HepG2 (cell line): ENCODE data around the gene MAP3K2. TPM values are rescaled to one million over a fixed set of nuclear protein-coding genes. Genes with fewer than 3 reads are reported as not detected.

Source experiments
- ATAC-seq: fragments of 200-7000 bp; cut with Tn5 transposase; 3 replicates; pipeline ENCODE4 v1.9.1; 2020; ENCODE audit warnings: mild to moderate bottlenecking, moderate library complexity
- BruUV-seq: library from RNA; stranded (reverse); fragments of 400-500 nt; replicated peaks from 2 replicates; lab custom pipeline; 2021; lab: Mats Ljungman, UMichigan
- CTCF ChIA-PET: fragments of 300-600 bp; formaldehyde crosslinking; extraction: SDS; loops from one replicate; lab custom pipeline; 2021; ENCODE audit warnings: low total read pairs, inconsistent platforms, low intra/inter-chr PET ratio; lab: Yijun Ruan, JAX
- POLR2A ChIA-PET: fragments of 350-600 bp; sonication (Branson Sonifier 250); formaldehyde crosslinking; loops from one replicate; lab custom pipeline; 2020; ENCODE audit warnings: antibody characterized with exemption, inconsistent platforms; lab: Yijun Ruan, JAX
- DNase-seq: peaks from one replicate; pipeline ENCODE4 v3.0.0-alpha.2; 2015; ENCODE audit warnings: low spot score
- FAIRE-seq: peaks from 3 replicates; lab custom pipeline; 2011; peaks lifted over from hg19 to GRCh38; lab: Jason Lieb, UNC
- H2AFZ ChIP-seq: one replicate; pipeline ENCODE4 v1.6.1; 2011; ENCODE audit warnings: low read length, inconsistent platforms
- H3K27ac ChIP-seq: fragments of 300-600 bp; 3 replicates; pipeline ENCODE4 v1.8.0; 2011; ENCODE audit warnings: mixed run types, mild to moderate bottlenecking, mixed read lengths, low read length, inconsistent platforms; ENCODE audit not compliant: insufficient read depth; ENCODE audit errors: extremely low read length
- H3K27me3 ChIP-seq, 2 experiments: fragments of 200-600 bp in 1 of 2; 2 replicates in 1 of 2; 3 replicates in 1 of 2; pipeline versions ENCODE4 v1.6.0 to v1.8.0; 2011; ENCODE audit warnings: low read length in 2 of 2, mild to moderate bottlenecking in 2 of 2, moderate library complexity in 2 of 2, inconsistent platforms in 1 of 2; ENCODE audit not compliant: insufficient read depth in 2 of 2, control insufficient read depth in 1 of 2
- H3K36me3 ChIP-seq, 2 experiments: fragments of 200-600 bp in 1 of 2; replicated peaks in 1 of 2; 2 replicates in 1 of 2; 3 replicates in 1 of 2; pipeline versions ENCODE4 v1.5.1 to v1.8.0; 2011; ENCODE audit warnings: low read length in 2 of 2, inconsistent platforms in 1 of 2; ENCODE audit not compliant: insufficient read depth in 2 of 2, control insufficient read depth in 1 of 2
- H3K4me1 ChIP-seq: 2 replicates; pipeline ENCODE4 v1.5.1; 2012; ENCODE audit warnings: low read length, inconsistent platforms; ENCODE audit not compliant: insufficient read depth
- H3K4me2 ChIP-seq: 2 replicates; pipeline ENCODE4 v1.6.0; 2011; ENCODE audit warnings: low read depth, low read length, inconsistent platforms
- H3K4me3 ChIP-seq, 3 experiments: fragments of 200-600 bp in 1 of 3; sonication (generic), shearing (Covaris generic) in 1 of 3; replicated peaks in 1 of 3; 2 replicates each; pipeline ENCODE4 v1.5.1; 2011 to 2016; ENCODE audit warnings: low read length in 3 of 3, inconsistent platforms in 2 of 3, low read depth in 2 of 3, mild to moderate bottlenecking in 2 of 3, control low read depth in 1 of 3, mixed read lengths in 1 of 3; ENCODE audit not compliant: insufficient read depth in 1 of 3
- H3K79me2 ChIP-seq: one replicate; pipeline ENCODE4 v1.6.1; 2011; ENCODE audit warnings: low read length, inconsistent platforms; ENCODE audit not compliant: insufficient read depth
- H3K9ac ChIP-seq: 2 replicates; pipeline ENCODE4 v1.6.0; 2011; ENCODE audit warnings: mild to moderate bottlenecking, low read depth, low read length, inconsistent platforms; ENCODE audit not compliant: insufficient read depth
- H3K9me3 ChIP-seq: 2 replicates; pipeline ENCODE4 v1.5.1; 2012; ENCODE audit warnings: mild to moderate bottlenecking, low read length
- H4K20me1 ChIP-seq: 2 replicates; pipeline ENCODE4 v1.6.0; 2011; ENCODE audit warnings: inconsistent platforms, mild to moderate bottlenecking, low read length, moderate library complexity; ENCODE audit not compliant: insufficient read depth
- AHDC1 ChIP-seq: sonication (generic); formaldehyde crosslinking; IDR thresholded peaks from 2 replicates; pipeline ENCODE4 v1.5.1; 2020; ENCODE audit warnings: mild to moderate bottlenecking, missing genetic modification reagents, borderline replicate concordance
- E2F5 ChIP-seq: sonication (generic); formaldehyde crosslinking; conservative IDR thresholded peaks from 2 replicates; pipeline ENCODE4 v1.4.0; 2020; ENCODE audit warnings: missing genetic modification reagents
- ETV5 ChIP-seq: IDR thresholded peaks from 2 replicates; pipeline ENCODE4 v1.6.1; 2018; ENCODE audit warnings: missing biosample characterization, missing genetic modification reagents, inconsistent platforms, borderline replicate concordance
- SMARCE1 ChIP-seq: fragments of 450-650 bp; IDR thresholded peaks from 2 replicates; pipeline ENCODE4 v1.6.1; 2017; ENCODE audit warnings: borderline replicate concordance
- TIGD3 ChIP-seq: sonication (generic); formaldehyde crosslinking; IDR thresholded peaks from 2 replicates; pipeline ENCODE4 v1.5.1; 2020; ENCODE audit warnings: mild to moderate bottlenecking, missing genetic modification reagents, borderline replicate concordance
- ZNF513 ChIP-seq: sonication (generic); formaldehyde crosslinking; conservative IDR thresholded peaks from 2 replicates; pipeline ENCODE4 v1.5.0; 2020; ENCODE audit warnings: missing genetic modification reagents
- ZNF766 ChIP-seq: sonication (generic); formaldehyde crosslinking; IDR thresholded peaks from 2 replicates; pipeline ENCODE4 v1.5.0; 2020; ENCODE audit warnings: missing genetic modification reagents, borderline replicate concordance
- WGBS: methylation state at CpG from one replicate; pipeline ENCODE4 v1.1.6; 2017; ENCODE audit warnings: low lambda C conversion rate; 5-methylcytosine and 5-hydroxymethylcytosine counted together
- in situ Hi-C: cut with HindIII; loops from 2 replicates; pipeline ENCODE4 v1.10.0; 2017; ENCODE audit warnings: low pct_unique_long_range_greater_than_20kb; ENCODE audit not compliant: extremely low pct_ligation_motif_present
- intact Hi-C: fragments of 100-400 bp; cut with micrococcal nuclease; formaldehyde crosslinking; loops from one replicate; pipeline ENCODE4 v1.10.0; 2022; ENCODE audit not compliant: unreplicated experiment
- polyA plus RNA-seq, 8 experiments: library from polyadenylated mRNA; depleted of rRNA in 3 of 8; stranded (reverse) in 7 of 8; unstranded in 1 of 8; fragments of >200 nt; fragmentation: Illumina TruSeq in 4 of 8; extraction: Trizol in 4 of 8; gene quantifications; 2 replicates each; pipeline versions ENCODE4 v1.2.1 to v1.2.3, GENCODE V29; 2011 to 2016; ENCODE audit warnings: low read depth in 4 of 8, missing spikeins in 1 of 8, mixed read lengths in 1 of 8; ENCODE audit not compliant: insufficient read depth in 1 of 8
- total RNA-seq, 5 experiments: library from RNA; depleted of rRNA; stranded (reverse); fragments of >200 nt; fragmentation: Illumina TruSeq; extraction: Trizol; gene quantifications; 2 replicates each; pipeline ENCODE4 v1.2.3, GENCODE V29; 2016; ENCODE audit warnings: low read depth in 1 of 5

Gene MAP3K2
- total and polyA plus RNA-seq, 2 of the 13 experiments (the other 11 are each of a cell fraction or from before 2014, with no cell fraction given): 12.2 to 37.2 TPM

- Histone ChIP-seq H3K9me3 (peaks cover 19% of the 10 kb centered on the region), H3K79me2 (peaks cover 97% of the 10 kb centered on the region), H2AFZ (no peak overlapping the region), H3K4me3 (no peak overlapping the region), H3K36me3 (peaks cover 4 to 5% of the 10 kb centered on the region in 2 experiments; a peak in 3 of 5 replicates), H3K9ac (no peak overlapping the region), H3K4me1 (peaks cover 34% of the 10 kb centered on the region), H4K20me1 (peaks cover 9% of the 10 kb centered on the region; the same call in 1 of the 2 replicates), H3K27ac (no peak overlapping the region), H3K4me2 (no peak overlapping the region), H3K27me3 (no peaks in the 10 kb centered on the region)
- TF ChIP-seq AHDC1 (CRISPR knock-in tag): no peak
- no peak for TF ChIP-seq ZNF513
- TF ChIP-seq ETV5 (CRISPR knock-in tag): no peak
- TF ChIP-seq TIGD3 (CRISPR knock-in tag): no peak
- TF ChIP-seq E2F5 (CRISPR knock-in tag): no peak
- TF ChIP-seq SMARCE1: no peak
- no peak for TF ChIP-seq ZNF766 (CRISPR knock-in tag)
- DNase-seq: no peak
- ChIA-PET POLR2A (no interaction called here), CTCF (no interaction called here)
- intact Hi-C loops: no loop called here
- no TSS peak for BruUV-seq
- in situ Hi-C loops: no loop called here
- no peak for FAIRE-seq
- 93% methylated on average over 4 of the region's 4 CpGs for WGBS
- no peak; the same call in 2 of the 3 replicates for ATAC-seq
Observed at GRCh38 chr2:127379712-127380355, 7.9 kb downstream of the MAP3K2 start.
